GM12878 (cell line): ENCODE results near the gene ZNF304.
A peak's percentile ranks its signal among the peaks of the same experiment; 100 is the strongest.

Source experiments
- EP300 ChIP-seq, 2 experiments: fragments of 150-350 bp in 1 of 2; IDR thresholded peaks; 2 replicates each; pipeline ENCODE4 v1.6.1; 2011 to 2012; ENCODE audit warnings: low read depth in 2 of 2, low read length in 2 of 2, borderline replicate concordance in 1 of 2, improper control_type of control experiment in 1 of 2, inconsistent platforms in 1 of 2; ENCODE audit not compliant: control insufficient read depth in 1 of 2
- GABPA ChIP-seq: IDR thresholded peaks from 2 replicates; pipeline ENCODE4 v1.6.1; 2014; ENCODE audit warnings: antibody characterized with exemption, low read depth, mild to moderate bottlenecking, inconsistent platforms
- POLR2AphosphoS5 ChIP-seq: IDR thresholded peaks from 2 replicates; pipeline ENCODE4 v1.6.1; 2011; ENCODE audit warnings: mild to moderate bottlenecking, low read length, inconsistent platforms
- RAD21 ChIP-seq: IDR thresholded peaks from 2 replicates; pipeline ENCODE4 v1.6.1; 2011; ENCODE audit warnings: mild to moderate bottlenecking, low read depth, low read length, moderate library complexity; ENCODE audit not compliant: insufficient read depth

DNA sequence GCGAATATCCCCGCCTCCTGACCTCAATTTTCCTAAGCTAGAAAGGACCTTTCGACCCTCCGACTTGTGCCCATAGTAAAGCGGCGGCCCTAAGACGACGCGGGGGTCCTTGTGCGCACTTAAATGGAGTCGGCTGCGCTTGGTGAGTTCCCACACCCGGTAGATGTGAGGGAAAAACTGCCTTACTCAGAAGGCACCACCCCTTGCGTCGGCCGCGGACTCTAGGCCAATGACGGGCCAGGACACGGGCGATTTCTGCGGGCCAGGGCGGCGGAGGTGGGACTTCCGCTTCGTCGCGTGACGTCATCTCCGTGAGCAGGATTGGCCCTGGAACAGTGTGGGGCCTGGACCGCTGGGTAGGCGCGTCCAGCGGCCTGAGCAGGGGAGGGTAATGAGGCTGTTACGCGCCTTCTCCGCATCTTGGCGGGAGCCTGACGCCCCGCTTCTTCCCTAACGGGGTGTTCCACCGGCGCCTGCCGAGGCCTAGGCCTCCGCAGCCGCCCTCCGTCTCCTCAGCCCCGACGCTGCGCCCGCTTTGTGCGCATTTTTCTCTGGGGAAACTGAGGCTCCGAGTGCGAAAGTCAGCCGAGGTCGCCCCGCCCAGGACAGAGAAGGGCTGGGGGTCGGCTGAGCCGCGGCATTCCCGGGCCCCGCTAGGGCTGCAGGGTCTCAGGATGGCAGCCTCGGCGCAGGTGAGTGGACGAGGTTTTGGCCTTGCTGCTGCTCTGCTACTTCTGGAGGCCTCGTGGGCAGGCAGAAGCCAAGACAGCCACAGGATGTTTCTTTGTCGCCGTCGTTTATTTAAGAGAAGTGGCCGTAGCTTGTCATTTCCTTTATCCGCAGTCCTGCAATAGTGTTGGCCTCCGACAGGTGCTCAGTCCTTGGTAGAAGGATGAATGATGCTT, 30.6 kb upstream of the ZNF304 start, which contains the start of gene ZNF543:
- TF ChIP-seq GABPA (peak; percentile 93), RAD21 (no peak), POLR2AphosphoS5 (peak; percentile 90), EP300 (IDR thresholded peaks at IDR 0.05; ENCODE audit: borderline replicate concordance in 1 of 2, control insufficient read depth in 1 of 2, low read depth in 2 of 2, low read length in 2 of 2) (no peak)
